ENCODE results near the gene MAPKAP1. TPM values are rescaled to one million over a fixed set of nuclear protein-coding genes. Genes with fewer than 3 reads are reported as not detected.
A peak's percentile ranks its signal among the peaks of the same experiment; 100 is the strongest.

Gene MAPKAP1
- total and polyA plus RNA-seq, 2 experiments from 2014 or later: 66.7 to 85.6 TPM

- Histone ChIP-seq H3K27ac (peak overlapping the region; percentile 98), H3K27me3 (no peaks in the 10 kb centered on the region), H3K9me3 (ENCODE audit: low read depth) (no peaks in the 10 kb centered on the region), H3K36me3 (no peaks in the 10 kb centered on the region), H3K4me3 (no peak overlapping the region), H3K4me1 (ENCODE audit: low read depth) (peaks cover 83% of the 10 kb centered on the region)
- DNase-seq (ENCODE audit: low read depth in 1 of 2, low spot score in 1 of 2): no peak
- no peak for TF ChIP-seq CTCF (IDR thresholded peaks at IDR 0.05; ENCODE audit: low read depth, low read length)
Measured at GRCh38 chr9:125470189-125470588, 236.8 kb downstream of the MAPKAP1 start.

- no peak for TF ChIP-seq CTCF (IDR thresholded peaks at IDR 0.05; ENCODE audit: low read depth, low read length)
- H3K4me1 ChIP-seq (ENCODE audit: low read depth): peaks cover 82% of the 10 kb centered on the region
- H3K9me3 ChIP-seq (ENCODE audit: low read depth): no peaks in the 10 kb centered on the region
- no peaks in the 10 kb centered on the region for H3K27me3 ChIP-seq
- no peaks in the 10 kb centered on the region for H3K36me3 ChIP-seq
- peak overlapping the region; percentile 74 for H3K27ac ChIP-seq
- H3K4me3 ChIP-seq: no peak overlapping the region
- no peak for DNase-seq (ENCODE audit: low read depth in 1 of 2, low spot score in 1 of 2)
Measured at GRCh38 chr9:125468646-125469045, 238.4 kb downstream of the MAPKAP1 start.

GRCh38 chr9:125467116-125467740, 239.8 kb downstream of the MAPKAP1 start:
- TF ChIP-seq CTCF (IDR thresholded peaks at IDR 0.05; ENCODE audit: low read depth, low read length): no peak
- H3K27me3 ChIP-seq: no peaks in the 10 kb centered on the region
- peak overlapping the region; percentile 74 for H3K27ac ChIP-seq
- H3K4me1 ChIP-seq (ENCODE audit: low read depth): peaks cover 89% of the 10 kb centered on the region
- H3K9me3 ChIP-seq (ENCODE audit: low read depth): no peaks in the 10 kb centered on the region
- H3K4me3 ChIP-seq: no peak overlapping the region
- peak in 1 of 2 donors; percentile 42 for DNase-seq (ENCODE audit: low read depth in 1 of 2, low spot score in 1 of 2)
- H3K36me3 ChIP-seq: no peaks in the 10 kb centered on the region

GRCh38 chr9:125466411-125466810, 240.6 kb downstream of the MAPKAP1 start:
- peaks cover 89% of the 10 kb centered on the region for H3K4me1 ChIP-seq (ENCODE audit: low read depth)

GRCh38 chr9:125464591-125465385, 242.2 kb downstream of the MAPKAP1 start:
- no peaks in the 10 kb centered on the region for H3K36me3 ChIP-seq
- no peak overlapping the region for H3K4me3 ChIP-seq
- H3K27me3 ChIP-seq: no peaks in the 10 kb centered on the region
- no peak for DNase-seq (ENCODE audit: low read depth in 1 of 2, low spot score in 1 of 2)
- H3K27ac ChIP-seq: peak overlapping the region; percentile 68
- peaks cover 87% of the 10 kb centered on the region for H3K4me1 ChIP-seq (ENCODE audit: low read depth)
- TF ChIP-seq CTCF (IDR thresholded peaks at IDR 0.05; ENCODE audit: low read depth, low read length): no peak
- H3K9me3 ChIP-seq (ENCODE audit: low read depth): no peaks in the 10 kb centered on the region

More at GRCh38 chr9:125466411-125466810, 240.6 kb downstream of the MAPKAP1 start:
- H3K27ac ChIP-seq: peak overlapping the region; percentile 74
- no peaks in the 10 kb centered on the region for H3K27me3 ChIP-seq
- no peaks in the 10 kb centered on the region for H3K36me3 ChIP-seq
- H3K4me3 ChIP-seq: no peak overlapping the region
- no peak for DNase-seq (ENCODE audit: low read depth in 1 of 2, low spot score in 1 of 2)
- TF ChIP-seq CTCF (IDR thresholded peaks at IDR 0.05; ENCODE audit: low read depth, low read length): no peak
- H3K9me3 ChIP-seq (ENCODE audit: low read depth): no peaks in the 10 kb centered on the region

Data from cardiac muscle cell (in vitro differentiated cells and primary cell).